Endothelial cell of umbilical vein (primary cell): ENCODE data around the gene MBD5.

Experiments used
- EZH2 ChIP-seq: IDR thresholded peaks from 2 replicates; pipeline ENCODE4 v1.6.1; 2012; ENCODE audit warnings: borderline replicate concordance, low read depth, mild to moderate bottlenecking, moderate library complexity, low read length, inconsistent platforms; ENCODE audit not compliant: severe bottlenecking
- FOS ChIP-seq: IDR thresholded peaks from 2 replicates; pipeline ENCODE4 v1.6.1; 2011; ENCODE audit warnings: mild to moderate bottlenecking, low read length, moderate library complexity, borderline replicate concordance; ENCODE audit not compliant: insufficient read depth
- GATA2 ChIP-seq: IDR thresholded peaks from 2 replicates; pipeline ENCODE4 v1.7.0; 2011; ENCODE audit warnings: low read depth, mild to moderate bottlenecking, moderate library complexity, mixed read lengths, low read length; ENCODE audit not compliant: insufficient read length, insufficient read depth
- JUN ChIP-seq: IDR thresholded peaks from 2 replicates; pipeline ENCODE4 v1.6.1; 2011; ENCODE audit warnings: borderline replicate concordance, low read depth; ENCODE audit not compliant: insufficient read length, insufficient read depth
- MYC ChIP-seq: IDR thresholded peaks from one replicate; pipeline ENCODE4 v1.6.1; 2011; ENCODE audit warnings: mild to moderate bottlenecking, low read depth, low read length
- POLR2A ChIP-seq: IDR thresholded peaks from 2 replicates; pipeline ENCODE4 v1.6.1; 2012; ENCODE audit warnings: low read depth, mild to moderate bottlenecking, control low read depth, low read length
- POLR2AphosphoS5 ChIP-seq: IDR thresholded peaks from 2 replicates; pipeline ENCODE4 v1.6.1; 2012; ENCODE audit warnings: low read depth, mild to moderate bottlenecking, control low read depth, low read length, moderate library complexity; ENCODE audit not compliant: insufficient read depth
- TF ChIP-seq, protein P1 (sequence below), 2 donors: IDR thresholded peaks; 1 replicate in 1 of 2; 2 replicates in 1 of 2; pipeline ENCODE4 v1.5.1; 2011; ENCODE audit warnings: low read length in 2 of 2, mild to moderate bottlenecking in 2 of 2, moderate library complexity in 2 of 2, control low read depth in 1 of 2, inconsistent platforms in 1 of 2, low read depth in 1 of 2; ENCODE audit not compliant: insufficient read depth in 1 of 2; ENCODE audit errors: extremely low read depth in 1 of 2
- TF ChIP-seq, protein P2 (sequence below): IDR thresholded peaks from 2 replicates; pipeline ENCODE4 v1.6.1; 2011; ENCODE audit not compliant: insufficient read depth, insufficient read length

DNA sequence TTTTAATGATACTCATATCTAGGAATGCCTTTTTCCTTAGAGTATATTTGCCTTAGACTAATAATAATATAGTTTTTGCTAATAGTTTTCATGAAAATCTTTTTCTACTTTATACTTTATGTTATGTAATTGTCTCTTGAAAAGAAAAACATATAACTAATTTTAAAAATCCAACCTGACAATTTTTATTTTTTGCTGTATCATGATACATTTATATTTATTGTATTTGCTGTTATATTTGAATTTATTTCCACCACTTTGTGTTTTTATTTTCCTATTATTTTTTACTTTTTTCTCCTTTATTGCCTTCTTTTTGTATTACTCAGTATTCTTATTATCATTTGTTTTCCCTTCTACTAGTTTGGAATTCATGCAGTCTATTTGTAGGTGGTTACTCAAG is 85.4 kb downstream of the MBD5 start:
- TF ChIP-seq POLR2A, result no peak
- TF ChIP-seq, protein P1, sequence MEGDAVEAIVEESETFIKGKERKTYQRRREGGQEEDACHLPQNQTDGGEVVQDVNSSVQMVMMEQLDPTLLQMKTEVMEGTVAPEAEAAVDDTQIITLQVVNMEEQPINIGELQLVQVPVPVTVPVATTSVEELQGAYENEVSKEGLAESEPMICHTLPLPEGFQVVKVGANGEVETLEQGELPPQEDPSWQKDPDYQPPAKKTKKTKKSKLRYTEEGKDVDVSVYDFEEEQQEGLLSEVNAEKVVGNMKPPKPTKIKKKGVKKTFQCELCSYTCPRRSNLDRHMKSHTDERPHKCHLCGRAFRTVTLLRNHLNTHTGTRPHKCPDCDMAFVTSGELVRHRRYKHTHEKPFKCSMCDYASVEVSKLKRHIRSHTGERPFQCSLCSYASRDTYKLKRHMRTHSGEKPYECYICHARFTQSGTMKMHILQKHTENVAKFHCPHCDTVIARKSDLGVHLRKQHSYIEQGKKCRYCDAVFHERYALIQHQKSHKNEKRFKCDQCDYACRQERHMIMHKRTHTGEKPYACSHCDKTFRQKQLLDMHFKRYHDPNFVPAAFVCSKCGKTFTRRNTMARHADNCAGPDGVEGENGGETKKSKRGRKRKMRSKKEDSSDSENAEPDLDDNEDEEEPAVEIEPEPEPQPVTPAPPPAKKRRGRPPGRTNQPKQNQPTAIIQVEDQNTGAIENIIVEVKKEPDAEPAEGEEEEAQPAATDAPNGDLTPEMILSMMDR (IDR thresholded peaks at IDR 0.05; ENCODE audit: extremely low read depth in 1 of 2, insufficient read depth in 1 of 2, low read depth in 1 of 2, low read length in 2 of 2), result no peak
- no peak for TF ChIP-seq EZH2
- TF ChIP-seq POLR2AphosphoS5, result no peak
- TF ChIP-seq JUN, result no peak
- no peak for TF ChIP-seq FOS
- TF ChIP-seq, protein P2, sequence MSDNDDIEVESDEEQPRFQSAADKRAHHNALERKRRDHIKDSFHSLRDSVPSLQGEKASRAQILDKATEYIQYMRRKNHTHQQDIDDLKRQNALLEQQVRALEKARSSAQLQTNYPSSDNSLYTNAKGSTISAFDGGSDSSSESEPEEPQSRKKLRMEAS, result no peak
- TF ChIP-seq MYC, result no peak
- no peak for TF ChIP-seq GATA2
